SHP77 treated with DMSO at 0.1 percent for 48 hours (cell line): Measurements from ENCODE around the gene CLCN6.

Experiments
- DNase-seq: peaks from one replicate; lab custom pipeline; 2025; lab: John Stamatoyannopoulos, UW

The CLCN6 gene

DNA sequence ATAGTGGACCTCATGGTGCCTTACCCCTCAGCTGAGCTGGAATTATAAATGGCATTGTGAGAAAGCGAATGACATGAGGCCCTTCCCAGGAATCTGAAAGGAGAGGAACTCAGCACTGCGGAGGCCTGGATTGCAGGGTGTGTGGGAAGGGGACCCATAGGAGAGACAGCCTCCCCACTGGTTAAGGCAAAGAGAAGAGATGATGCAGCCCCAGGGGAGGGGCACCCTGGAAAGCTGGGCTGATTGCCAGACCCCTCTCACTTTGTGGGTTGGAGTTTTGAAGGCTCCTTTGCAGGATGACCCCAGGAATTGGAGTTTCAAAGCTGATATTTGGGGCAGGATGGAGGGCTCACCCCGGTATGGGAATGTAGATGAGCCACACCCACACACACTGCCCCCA is 50.7 kb downstream of the CLCN6 start:
- DNase-seq, result no peak

DNA sequence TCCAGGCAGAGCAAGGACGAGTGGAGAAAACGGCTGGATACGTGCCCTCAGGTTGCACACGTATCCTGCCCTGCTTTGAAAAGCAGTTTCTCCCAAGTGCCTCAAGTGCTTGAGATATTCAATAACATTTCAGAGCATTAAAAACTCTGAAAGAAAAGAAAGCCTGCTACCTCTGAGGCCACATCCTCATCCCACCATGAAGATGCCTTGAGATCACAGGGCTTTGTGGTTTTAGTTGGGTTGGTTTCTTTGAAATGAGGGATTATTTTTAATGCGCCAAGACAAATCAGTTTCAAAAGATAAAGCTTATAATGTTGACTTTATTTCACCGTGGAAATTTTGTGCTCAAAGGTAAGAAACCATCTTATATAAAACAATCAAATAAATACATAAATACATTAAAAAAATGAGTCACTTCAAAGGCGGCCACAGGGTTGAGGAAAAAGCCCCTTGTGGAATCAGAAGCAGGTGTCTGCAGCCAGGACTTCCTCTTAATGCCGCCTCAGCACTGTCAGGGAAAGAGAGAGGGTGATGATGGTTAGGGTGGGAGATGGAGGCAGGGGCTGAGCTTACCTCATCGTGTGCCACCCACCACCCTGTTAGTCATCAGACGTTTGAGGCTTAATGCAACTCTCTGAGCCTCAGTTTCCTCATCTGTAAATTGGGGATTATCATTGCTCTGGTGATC is 51.3 kb downstream of the CLCN6 start:
- no peak for DNase-seq

DNA sequence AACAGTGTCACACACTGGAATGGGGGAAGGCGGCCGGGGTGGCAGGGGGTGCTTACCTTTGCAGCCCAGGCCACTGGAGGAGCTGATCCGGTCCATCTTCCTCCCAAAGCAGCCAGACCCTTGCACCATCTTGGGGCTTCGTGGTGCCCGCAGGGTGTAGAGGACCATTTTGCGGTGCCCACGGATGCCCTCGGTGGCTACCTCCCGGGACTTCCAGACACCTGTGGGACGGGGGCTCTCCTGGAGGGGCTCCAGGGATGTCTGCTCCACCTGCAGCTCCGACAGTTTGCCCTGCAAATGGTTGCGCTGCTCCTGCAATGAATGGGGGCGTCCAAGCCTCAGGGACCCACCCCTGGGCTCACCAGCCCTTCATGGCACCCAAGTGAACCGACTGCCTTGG is 52.2 kb downstream of the CLCN6 start:
- no peak for DNase-seq

- no peak for DNase-seq
Observed at GRCh38 chr1:11858613-11858967, 52.6 kb downstream of the CLCN6 start, which contains the start of gene NPPB. Gene NPPB, minus strand, starts transcription at chr1:11858945. Its CDS starts 112 bp downstream, at chr1:11858833.

- no peak for DNase-seq
Observed at GRCh38 chr1:11858968-11859871, 53.2 kb downstream of the CLCN6 start.

- DNase-seq, result no peak
Observed at GRCh38 chr1:11860083-11860482, 54.1 kb downstream of the CLCN6 start.

DNA sequence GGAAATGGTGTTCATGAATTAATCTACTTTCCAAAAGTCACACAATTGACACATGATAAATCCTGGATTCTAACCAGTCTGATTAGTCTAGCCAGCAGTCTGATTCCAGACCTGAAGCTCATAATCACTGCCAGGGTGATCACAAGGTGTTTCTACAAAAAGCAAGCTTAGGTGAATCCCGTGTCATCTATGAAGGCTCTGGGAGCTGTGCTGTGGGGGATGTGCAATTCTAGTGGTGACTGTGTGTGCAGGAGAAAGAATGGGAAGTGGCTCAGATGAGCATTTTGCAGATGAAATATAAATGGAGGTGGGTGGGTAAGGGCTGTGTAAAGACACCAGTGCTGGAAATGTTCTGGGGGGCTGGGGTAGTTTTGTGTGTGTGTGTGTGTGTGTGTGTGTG is 54.6 kb downstream of the CLCN6 start:
- DNase-seq, result no peak

DNA sequence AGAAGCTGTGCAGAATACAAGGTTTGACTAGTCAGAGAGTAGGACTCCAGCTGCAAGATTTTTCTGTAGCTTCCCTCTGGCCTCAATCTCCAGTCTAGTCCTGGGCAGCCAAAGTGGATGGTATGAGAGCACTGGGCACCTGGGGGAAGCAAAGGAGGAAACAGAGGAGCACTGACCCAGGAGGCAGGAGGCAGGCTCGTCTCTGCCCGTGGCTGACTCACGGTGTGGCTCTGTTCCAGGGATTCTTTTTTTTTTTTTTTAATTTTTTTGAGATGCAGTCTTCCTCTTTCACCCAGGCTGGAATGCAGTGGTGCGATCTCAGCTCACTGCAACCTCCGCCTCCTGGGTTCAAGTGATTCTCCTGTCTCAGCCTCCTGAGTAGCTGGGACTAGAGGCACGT is 56.9 kb downstream of the CLCN6 start:
- no peak for DNase-seq

DNA sequence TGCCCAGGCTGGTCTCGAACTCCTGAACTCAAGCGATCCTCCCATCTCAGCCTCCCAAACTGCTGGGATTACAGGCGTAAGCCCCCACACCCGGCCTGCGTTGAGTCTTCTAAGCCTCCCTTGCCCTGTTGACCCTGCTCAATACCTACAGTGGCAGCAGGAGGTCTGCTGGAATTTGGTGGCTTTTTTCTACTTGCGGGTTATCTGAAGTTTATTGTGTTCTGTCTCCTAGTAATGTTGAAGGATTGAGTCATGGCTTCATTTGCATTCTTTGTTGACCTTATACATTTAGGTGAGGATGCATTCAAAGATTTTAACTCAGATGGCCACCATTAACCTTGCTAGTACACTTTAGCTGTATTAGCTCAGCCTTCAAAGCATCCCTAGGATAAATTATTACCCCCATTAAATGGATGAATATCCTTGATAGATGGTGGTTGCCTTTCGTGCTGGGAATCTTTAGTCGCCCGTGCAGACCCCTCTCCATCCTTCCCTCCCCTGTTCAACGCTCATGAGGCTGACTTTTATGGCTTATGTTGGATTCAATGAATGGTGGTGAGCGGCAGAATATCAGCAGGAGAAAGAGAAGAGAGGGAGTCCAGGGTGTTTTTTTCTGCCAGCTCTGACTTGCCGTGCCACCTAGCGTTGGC is 62.5 kb downstream of the CLCN6 start:
- DNase-seq, result no peak

GRCh38 chr1:11869104-11869503 is 63.1 kb downstream of the CLCN6 start:
- no peak for DNase-seq

- DNase-seq, result no peak
Observed at GRCh38 chr1:11869650-11870207, 63.7 kb downstream of the CLCN6 start.

- no peak for DNase-seq
Observed at GRCh38 chr1:11872545-11872944, 66.6 kb downstream of the CLCN6 start.

DNA sequence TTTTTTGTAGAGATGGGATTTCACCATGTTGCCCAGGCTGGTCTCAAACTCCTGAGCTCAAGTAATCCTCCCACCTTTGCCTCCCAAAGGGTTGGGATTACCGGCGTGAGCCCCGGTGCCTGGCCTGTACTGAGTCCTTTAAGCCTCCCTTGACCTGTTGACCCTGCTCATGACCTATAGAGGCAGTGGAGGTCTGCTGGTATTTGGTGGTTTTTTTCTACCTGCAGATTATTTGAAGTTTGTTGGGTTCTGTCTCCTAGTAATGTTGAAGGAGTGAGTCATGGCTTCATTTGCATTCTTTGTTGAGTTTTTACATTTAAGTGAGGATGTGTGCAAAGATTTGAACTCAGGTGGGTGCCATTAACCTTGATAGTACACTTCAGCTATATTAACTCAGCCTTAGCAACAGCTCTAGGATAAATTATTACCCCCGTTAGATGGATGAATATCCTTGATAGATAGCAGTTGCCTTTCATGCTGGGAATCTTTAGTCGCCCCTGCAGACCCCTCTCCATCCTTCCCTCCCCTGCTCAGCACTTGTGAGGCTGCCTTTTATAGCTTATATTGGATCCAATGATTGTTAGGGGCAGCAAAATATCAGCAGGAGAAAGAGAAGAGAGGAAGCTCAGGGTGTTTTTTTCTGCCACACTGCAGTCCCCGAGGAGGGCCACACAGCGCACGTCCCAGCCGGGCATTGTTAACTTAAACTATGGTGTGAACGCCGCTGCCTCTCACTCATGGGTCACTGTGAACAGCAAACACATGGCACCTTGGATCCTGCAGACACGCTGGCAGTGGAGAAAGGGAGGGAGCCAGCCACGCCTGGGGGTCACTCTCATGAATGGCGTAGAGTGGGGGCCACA is 67.6 kb downstream of the CLCN6 start:
- no peak for DNase-seq

DNA sequence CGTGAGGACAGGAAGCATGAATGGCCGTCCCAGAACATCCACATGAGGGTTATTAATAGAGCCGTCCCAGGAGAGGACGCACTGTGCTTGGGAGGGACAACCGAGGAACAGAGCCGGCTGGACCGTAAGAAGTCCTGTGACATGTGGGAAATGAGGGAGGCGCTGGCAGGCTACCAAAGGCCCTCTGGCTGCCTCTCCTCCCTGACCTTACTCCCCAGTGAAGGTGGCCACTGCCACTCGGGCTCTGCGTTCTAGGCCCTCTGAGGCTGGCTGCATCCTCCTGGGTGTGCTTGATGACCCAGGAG is 68.2 kb downstream of the CLCN6 start:
- no peak for DNase-seq

- no peak for DNase-seq
Observed at GRCh38 chr1:11874624-11875023, 68.6 kb downstream of the CLCN6 start.

DNA sequence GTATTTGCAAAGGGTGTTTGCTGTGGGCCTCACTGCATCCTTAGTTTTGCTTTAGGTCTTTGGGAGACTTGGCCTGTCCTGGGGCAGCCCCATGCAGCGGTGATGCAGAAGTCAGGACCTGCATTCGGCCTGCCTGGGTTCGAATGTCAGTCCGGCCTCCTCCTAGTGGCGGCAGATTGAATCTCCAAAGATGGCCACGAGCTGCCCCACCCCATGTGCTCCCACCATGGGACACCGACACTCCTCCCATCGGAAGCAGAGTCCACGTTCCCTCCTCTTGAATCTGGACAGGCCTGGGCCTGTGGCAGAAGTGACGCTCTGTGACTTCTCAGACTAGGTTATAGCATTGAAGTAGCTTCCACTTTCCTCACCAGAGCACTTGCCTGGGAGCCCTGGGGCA is 69.1 kb downstream of the CLCN6 start:
- DNase-seq, result no peak

GRCh38 chr1:11877074-11877473 is 71.1 kb downstream of the CLCN6 start:
- no peak for DNase-seq

GRCh38 chr1:11878081-11878890 is 72.3 kb downstream of the CLCN6 start:
- no peak for DNase-seq

DNA sequence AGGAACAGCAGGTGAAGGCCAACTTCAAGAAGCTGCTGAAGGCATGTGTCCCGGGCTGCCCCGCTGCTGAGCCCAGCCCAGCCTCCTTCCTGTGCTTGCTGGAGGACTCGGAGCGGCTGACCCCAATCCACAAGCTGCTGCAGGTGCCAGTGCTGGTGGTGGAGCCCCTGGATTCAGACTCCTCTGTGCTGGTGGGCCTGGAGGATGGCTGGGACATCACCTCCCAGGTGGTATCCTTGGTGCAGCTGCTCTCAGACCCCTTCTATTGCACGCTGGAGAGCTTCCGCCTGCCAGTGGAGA is 72.8 kb downstream of the CLCN6 start:
- DNase-seq, result no peak

- no peak for DNase-seq
Observed at GRCh38 chr1:11879311-11880180, 73.6 kb downstream of the CLCN6 start.
